ENCODE data around the gene TRPC1.

TRPC1 gene

GRCh38 chr3:142808103-142808917 is 84.5 kb downstream of the TRPC1 start:
- TF ChIP-seq RAD21 (IDR thresholded peaks at IDR 0.05; ENCODE audit: low read depth) (no peak), ZBTB7A (IDR thresholded peaks at IDR 0.05; ENCODE audit: low read depth) (no peak), REST (IDR thresholded peaks at IDR 0.05; ENCODE audit: low read depth) (no peak), TCF12 (IDR thresholded peaks at IDR 0.05; ENCODE audit: low read depth) (no peak), NFIC (IDR thresholded peaks at IDR 0.05) (no peak), CEBPB (IDR thresholded peaks at IDR 0.05) (no peak), CREB1 (IDR thresholded peaks at IDR 0.05; ENCODE audit: low read depth) (no peak), MAX (IDR thresholded peaks at IDR 0.05) (no peak), FOXM1 (IDR thresholded peaks at IDR 0.05; ENCODE audit: borderline replicate concordance, low read depth) (no peak), YY1 (IDR thresholded peaks at IDR 0.05; ENCODE audit: low read depth) (no peak), TAF1 (IDR thresholded peaks at IDR 0.05; ENCODE audit: low read depth) (no peak), EGR1 (IDR thresholded peaks at IDR 0.05) (no peak), USF1 (IDR thresholded peaks at IDR 0.05) (no peak)

- no peak for TF ChIP-seq TAF1 (IDR thresholded peaks at IDR 0.05; ENCODE audit: low read depth)
- no peak for TF ChIP-seq MAX (IDR thresholded peaks at IDR 0.05)
- no peak for TF ChIP-seq NFIC (IDR thresholded peaks at IDR 0.05)
- TF ChIP-seq RAD21 (IDR thresholded peaks at IDR 0.05; ENCODE audit: low read depth), result no peak
- TF ChIP-seq TCF12 (IDR thresholded peaks at IDR 0.05; ENCODE audit: low read depth), result no peak
- no peak for TF ChIP-seq REST (IDR thresholded peaks at IDR 0.05; ENCODE audit: low read depth)
- TF ChIP-seq CREB1 (IDR thresholded peaks at IDR 0.05; ENCODE audit: low read depth), result no peak
- TF ChIP-seq CEBPB (IDR thresholded peaks at IDR 0.05), result no peak
- TF ChIP-seq FOXM1 (IDR thresholded peaks at IDR 0.05; ENCODE audit: borderline replicate concordance, low read depth), result no peak
- TF ChIP-seq EGR1 (IDR thresholded peaks at IDR 0.05), result no peak
- no peak for TF ChIP-seq ZBTB7A (IDR thresholded peaks at IDR 0.05; ENCODE audit: low read depth)
- no peak for TF ChIP-seq TEAD4 (IDR thresholded peaks at IDR 0.05)
- no peak for TF ChIP-seq USF1 (IDR thresholded peaks at IDR 0.05)
- no peak for TF ChIP-seq EP300 (IDR thresholded peaks at IDR 0.05; ENCODE audit: borderline replicate concordance)
- no peak for TF ChIP-seq YY1 (IDR thresholded peaks at IDR 0.05; ENCODE audit: low read depth)
Observed at GRCh38 chr3:142809259-142809658, 85.4 kb downstream of the TRPC1 start.

- TF ChIP-seq YY1 (IDR thresholded peaks at IDR 0.05; ENCODE audit: low read depth) (no peak), USF1 (IDR thresholded peaks at IDR 0.05) (no peak), CREB1 (IDR thresholded peaks at IDR 0.05; ENCODE audit: low read depth) (no peak), MAX (IDR thresholded peaks at IDR 0.05) (no peak), FOXM1 (IDR thresholded peaks at IDR 0.05; ENCODE audit: borderline replicate concordance, low read depth) (no peak), ZBTB7A (IDR thresholded peaks at IDR 0.05; ENCODE audit: low read depth) (no peak), RAD21 (IDR thresholded peaks at IDR 0.05; ENCODE audit: low read depth) (no peak), EGR1 (IDR thresholded peaks at IDR 0.05) (no peak), CEBPB (IDR thresholded peaks at IDR 0.05) (no peak), TEAD4 (IDR thresholded peaks at IDR 0.05) (no peak), NFIC (IDR thresholded peaks at IDR 0.05) (no peak)
Observed at GRCh38 chr3:142815803-142816202, 92.0 kb downstream of the TRPC1 start.

GRCh38 chr3:142817356-142817755 is 93.5 kb downstream of the TRPC1 start:
- TF ChIP-seq EP300 (IDR thresholded peaks at IDR 0.05; ENCODE audit: borderline replicate concordance), result no peak
- no peak for TF ChIP-seq TEAD4 (IDR thresholded peaks at IDR 0.05)
- TF ChIP-seq EGR1 (IDR thresholded peaks at IDR 0.05), result no peak
- TF ChIP-seq YY1 (IDR thresholded peaks at IDR 0.05; ENCODE audit: low read depth), result no peak
- no peak for TF ChIP-seq RAD21 (IDR thresholded peaks at IDR 0.05; ENCODE audit: low read depth)
- no peak for TF ChIP-seq CEBPB (IDR thresholded peaks at IDR 0.05)
- TF ChIP-seq CREB1 (IDR thresholded peaks at IDR 0.05; ENCODE audit: low read depth), result no peak
- TF ChIP-seq USF1 (IDR thresholded peaks at IDR 0.05), result no peak
- TF ChIP-seq ZBTB7A (IDR thresholded peaks at IDR 0.05; ENCODE audit: low read depth), result no peak
- no peak for TF ChIP-seq REST (IDR thresholded peaks at IDR 0.05; ENCODE audit: low read depth)
- TF ChIP-seq NFIC (IDR thresholded peaks at IDR 0.05), result no peak
- no peak for TF ChIP-seq TAF1 (IDR thresholded peaks at IDR 0.05; ENCODE audit: low read depth)
- no peak for TF ChIP-seq MAX (IDR thresholded peaks at IDR 0.05)
- no peak for TF ChIP-seq FOXM1 (IDR thresholded peaks at IDR 0.05; ENCODE audit: borderline replicate concordance, low read depth)
- no peak for TF ChIP-seq TCF12 (IDR thresholded peaks at IDR 0.05; ENCODE audit: low read depth)

Measured in Ishikawa (cell line).